Measurements from ENCODE around the gene COA1.

GRCh38 chr7:43637114-43637806 lies 92.1 kb downstream of the COA1 start:
- TF ChIP-seq CTCF (IDR thresholded peaks at IDR 0.05; ENCODE audit: low read depth, low read length, poor library complexity, severe bottlenecking), result no peak
- TF ChIP-seq EZH2phosphoT487 (IDR thresholded peaks at IDR 0.05; ENCODE audit: borderline replicate concordance, low read length), result no peak
